ENCODE results near the gene TMEM184A. TPM values are rescaled to one million over a fixed set of nuclear protein-coding genes. Genes with fewer than 3 reads are reported as not detected.

The TMEM184A gene
- total and polyA plus RNA-seq, 2 donors (not counting 3 experiments of a cell fraction or from before 2014, with no cell fraction given) = 0.48 TPM; not detected in 1

DNA sequence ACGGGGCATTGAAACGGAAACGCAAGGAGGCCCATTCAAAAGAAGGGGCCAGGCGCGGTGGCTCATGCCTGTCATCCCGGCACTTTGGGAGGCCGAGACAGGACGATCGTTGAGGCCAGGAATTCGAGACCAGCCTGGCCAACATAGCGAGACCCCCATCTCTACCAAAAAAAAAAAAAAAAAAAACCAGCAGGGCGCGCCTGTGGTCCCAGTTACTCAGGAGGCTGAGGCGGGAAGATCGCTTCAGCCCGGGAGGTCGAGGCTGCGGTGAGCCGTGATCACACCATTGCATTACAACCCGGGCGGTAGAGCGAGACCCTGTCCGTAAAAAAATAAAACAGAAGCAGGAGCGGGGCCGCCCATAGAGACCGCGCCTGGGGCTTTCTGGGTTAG is 13.4 kb upstream of the TMEM184A start:
- Histone ChIP-seq H3K9ac (replicated peaks; ENCODE audit: extremely low read depth, insufficient read depth, low read length) (peak overlapping the region; percentile 98), H2AFZ (ENCODE audit: low read depth, low read length) (peak overlapping the region; percentile 20), H3K4me3 (replicated peaks in 1 of 3; ENCODE audit: insufficient read depth in 1 of 3, low read depth in 1 of 3, low read length in 3 of 3) (peak overlapping the region; percentile 90 to 93 (median 93)), H3K4me1 (ENCODE audit: control insufficient read depth, extremely low read depth, insufficient read depth, low read length) (peaks cover 3% of the 10 kb centered on the region), H3K79me2 (ENCODE audit: control insufficient read depth, insufficient read depth, low read length) (peaks cover 6% of the 10 kb centered on the region), H4K20me1 (replicated peaks; ENCODE audit: control insufficient read depth, extremely low read depth, insufficient read depth, low read length) (no peaks in the 10 kb centered on the region), H3K36me3 (ENCODE audit: control insufficient read depth in 2 of 2, extremely low read depth in 1 of 2, insufficient read depth in 2 of 2, low read length in 2 of 2) (peaks cover 5 to 11% of the 10 kb centered on the region in 2 experiments), H3K27ac (ENCODE audit: insufficient read depth, low read depth, low read length) (peak overlapping the region; percentile 93), H3K9me3 (replicated peaks; ENCODE audit: control insufficient read depth, insufficient read depth, low read length) (no peaks in the 10 kb centered on the region), H3K4me2 (ENCODE audit: insufficient read depth, low read length) (peak overlapping the region; percentile 37), H3K9me1 (replicated peaks; ENCODE audit: control insufficient read depth, extremely low read depth, insufficient read depth, low read length) (no peaks in the 10 kb centered on the region), H3K27me3 (ENCODE audit: control insufficient read depth in 2 of 2, insufficient read depth in 2 of 2, low read length in 2 of 2) (no peaks in the 10 kb centered on the region)
- intact Hi-C loops (cut with micrococcal nuclease) = no loop called here
- FAIRE-seq (peak; percentile 89), DNase-seq (ENCODE audit: low read depth, low spot score) (no peak)
- BruUV-seq (replicated peaks) = no TSS peak
- no peak for TF ChIP-seq GATA2 (IDR thresholded peaks at IDR 0.05; ENCODE audit: insufficient read depth, insufficient read length, low read depth, low read length)
- TF ChIP-seq FOS (IDR thresholded peaks at IDR 0.05; ENCODE audit: borderline replicate concordance, insufficient read depth, low read length) = no peak
- no peak for TF ChIP-seq POLR2AphosphoS5 (IDR thresholded peaks at IDR 0.05; ENCODE audit: insufficient read depth, low read depth, low read length)
- no peak for TF ChIP-seq EZH2 (IDR thresholded peaks at IDR 0.05; ENCODE audit: borderline replicate concordance, low read depth, low read length, severe bottlenecking)
- TF ChIP-seq, protein P1, sequence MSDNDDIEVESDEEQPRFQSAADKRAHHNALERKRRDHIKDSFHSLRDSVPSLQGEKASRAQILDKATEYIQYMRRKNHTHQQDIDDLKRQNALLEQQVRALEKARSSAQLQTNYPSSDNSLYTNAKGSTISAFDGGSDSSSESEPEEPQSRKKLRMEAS (IDR thresholded peaks at IDR 0.05; ENCODE audit: insufficient read depth, insufficient read length) = no peak
- no peak for TF ChIP-seq POLR2A (IDR thresholded peaks at IDR 0.05; ENCODE audit: low read depth, low read length)
- TF ChIP-seq MYC (IDR thresholded peaks at IDR 0.05; ENCODE audit: low read depth, low read length) = no peak
- TF ChIP-seq, protein P2, sequence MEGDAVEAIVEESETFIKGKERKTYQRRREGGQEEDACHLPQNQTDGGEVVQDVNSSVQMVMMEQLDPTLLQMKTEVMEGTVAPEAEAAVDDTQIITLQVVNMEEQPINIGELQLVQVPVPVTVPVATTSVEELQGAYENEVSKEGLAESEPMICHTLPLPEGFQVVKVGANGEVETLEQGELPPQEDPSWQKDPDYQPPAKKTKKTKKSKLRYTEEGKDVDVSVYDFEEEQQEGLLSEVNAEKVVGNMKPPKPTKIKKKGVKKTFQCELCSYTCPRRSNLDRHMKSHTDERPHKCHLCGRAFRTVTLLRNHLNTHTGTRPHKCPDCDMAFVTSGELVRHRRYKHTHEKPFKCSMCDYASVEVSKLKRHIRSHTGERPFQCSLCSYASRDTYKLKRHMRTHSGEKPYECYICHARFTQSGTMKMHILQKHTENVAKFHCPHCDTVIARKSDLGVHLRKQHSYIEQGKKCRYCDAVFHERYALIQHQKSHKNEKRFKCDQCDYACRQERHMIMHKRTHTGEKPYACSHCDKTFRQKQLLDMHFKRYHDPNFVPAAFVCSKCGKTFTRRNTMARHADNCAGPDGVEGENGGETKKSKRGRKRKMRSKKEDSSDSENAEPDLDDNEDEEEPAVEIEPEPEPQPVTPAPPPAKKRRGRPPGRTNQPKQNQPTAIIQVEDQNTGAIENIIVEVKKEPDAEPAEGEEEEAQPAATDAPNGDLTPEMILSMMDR (IDR thresholded peaks at IDR 0.05; ENCODE audit: extremely low read depth in 1 of 2, insufficient read depth in 1 of 2, low read depth in 1 of 2, low read length in 2 of 2) = no peak
- no peak for TF ChIP-seq JUN (IDR thresholded peaks at IDR 0.05; ENCODE audit: borderline replicate concordance, insufficient read depth, insufficient read length, low read depth)
- POLR2A ChIA-PET = no interaction called here
- dilution Hi-C loops (cut with MboI; ENCODE audit: extremely low pct_ligation_motif_present, low sequenced_read_pairs) = no loop called here
- CTCF ChIA-PET = interaction anchor here (1.3 kb wide), 1 partner anchor 779 kb away, joined by 4 read pairs; no protein-coding TSS in a partner anchor

Measured in endothelial cell of umbilical vein (primary cell).